GM18907 (cell line): ENCODE data around the gene LRSAM1.

Experiments used
- ATAC-seq: cut with Tn5 transposase; IDR thresholded peaks from one replicate; pipeline ENCODE4 v1.9.1; 2021; ENCODE audit warnings: mild to moderate bottlenecking, moderate library complexity; ENCODE audit not compliant: unreplicated experiment

LRSAM1 gene

GRCh38 chr9:127495884-127496555 is 44.7 kb downstream of the LRSAM1 start:
- no peak for ATAC-seq

DNA sequence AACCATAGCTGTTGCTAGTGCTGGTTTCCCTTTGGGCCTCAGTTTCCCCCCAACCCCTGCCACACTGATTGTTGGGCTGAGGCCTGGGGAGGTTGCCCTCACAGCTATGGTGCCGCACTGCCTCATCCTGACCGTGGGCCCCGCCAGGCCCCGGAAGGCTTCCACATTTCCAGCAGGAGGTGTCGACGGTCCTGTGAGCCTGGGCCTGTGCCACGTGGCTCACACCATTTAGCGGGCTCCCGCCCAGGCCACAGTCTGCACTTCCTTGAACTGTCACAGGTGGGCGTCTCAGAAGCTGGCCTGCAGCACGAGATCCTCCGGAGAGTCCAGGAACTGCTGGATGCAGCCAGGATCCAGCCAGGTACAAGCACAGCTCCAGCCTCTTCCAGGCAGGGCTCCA is 45.7 kb downstream of the LRSAM1 start:
- ATAC-seq, result no peak

DNA sequence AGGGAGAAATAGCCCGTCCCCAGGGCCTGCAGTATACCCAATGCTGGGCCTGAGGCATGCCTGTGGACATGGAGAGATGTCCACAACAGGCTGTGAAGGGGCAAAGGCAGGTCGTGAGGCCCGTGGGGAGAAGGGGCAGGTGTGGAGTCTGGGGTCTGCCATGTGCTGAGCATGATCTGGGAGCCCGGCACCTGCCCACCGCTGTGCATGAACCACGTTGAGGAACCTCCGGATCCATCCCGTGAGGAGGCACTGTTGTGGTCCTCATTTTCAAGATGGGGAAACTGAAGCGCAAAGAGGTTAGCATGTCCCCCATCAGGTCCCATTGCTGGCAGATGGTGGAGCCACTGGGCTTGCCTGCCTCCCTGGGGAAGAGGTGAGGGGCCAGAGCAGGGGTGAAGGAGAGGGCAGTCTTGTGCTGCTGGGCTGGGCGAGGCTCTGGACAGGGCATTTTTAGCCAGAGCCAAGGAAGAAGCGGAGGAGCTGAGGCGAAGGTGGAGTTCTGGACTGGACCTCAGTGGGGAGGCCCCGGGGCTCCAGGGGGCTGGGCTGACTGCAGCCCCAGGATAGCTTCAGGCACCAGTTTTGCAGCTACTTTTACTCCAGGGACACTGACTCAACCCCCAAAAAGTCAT is 46.5 kb downstream of the LRSAM1 start:
- ATAC-seq, result no peak

DNA sequence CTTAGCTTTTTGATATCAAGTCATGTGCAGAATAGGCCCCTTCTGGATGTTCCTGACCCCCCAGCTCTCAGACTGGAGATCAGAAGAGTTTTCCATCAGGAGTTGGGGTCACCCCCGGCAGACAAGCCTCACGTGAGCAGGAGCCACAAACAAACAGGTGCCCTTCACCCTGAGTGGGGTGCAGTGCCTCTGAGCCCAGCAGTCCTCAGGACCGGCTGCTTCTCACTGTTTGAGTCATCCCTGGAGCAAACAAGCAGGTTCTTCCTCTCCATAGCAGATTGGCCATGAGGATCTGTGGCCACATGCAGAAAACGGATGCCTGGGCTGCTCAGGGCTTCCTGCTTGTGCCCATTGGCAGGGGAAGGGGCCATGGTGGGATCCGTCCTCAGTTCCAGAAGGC is 47.0 kb downstream of the LRSAM1 start:
- ATAC-seq, result no peak

DNA sequence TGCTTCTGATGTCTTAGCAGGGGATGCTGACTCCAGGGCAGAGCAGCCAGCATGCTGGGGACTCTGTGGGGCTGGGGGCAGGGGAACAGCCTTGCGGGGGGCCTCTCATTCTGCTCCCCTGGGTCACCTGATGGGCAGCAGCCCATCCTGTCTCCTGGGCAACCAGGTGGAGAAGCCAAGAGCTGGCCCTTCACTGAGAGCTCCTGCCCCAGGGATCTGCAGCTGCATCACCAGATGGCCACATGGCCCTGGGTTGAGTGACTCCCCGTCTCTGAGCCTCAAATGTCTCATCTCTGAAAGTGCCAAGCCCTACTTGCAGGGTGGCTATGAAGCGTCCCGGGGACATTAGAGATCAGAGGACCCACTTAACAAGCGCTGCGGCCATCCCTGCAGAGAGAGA is 49.1 kb downstream of the LRSAM1 start:
- no peak for ATAC-seq

DNA sequence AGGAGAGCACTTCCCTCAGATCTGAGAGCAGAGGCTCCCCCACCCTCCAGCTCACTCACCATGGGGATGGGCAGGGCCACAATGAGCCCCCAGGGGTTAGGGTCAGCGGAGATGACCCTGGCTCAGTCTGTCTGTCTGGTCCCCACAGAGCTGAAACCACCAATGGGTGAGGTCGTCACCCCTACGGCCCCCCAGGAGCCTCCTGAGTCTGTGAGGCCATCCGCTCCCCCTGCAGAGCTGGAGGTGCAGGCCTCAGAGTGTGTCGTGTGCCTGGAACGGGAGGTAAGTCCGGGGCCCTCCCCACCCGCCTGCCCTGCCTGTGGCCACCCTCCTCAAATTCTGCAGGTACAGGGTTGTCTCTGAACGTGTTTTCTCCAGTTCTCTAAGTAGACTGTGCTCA is 49.6 kb downstream of the LRSAM1 start:
- no peak for ATAC-seq

GRCh38 chr9:127501821-127502343 is 50.6 kb downstream of the LRSAM1 start:
- ATAC-seq, result no peak

DNA sequence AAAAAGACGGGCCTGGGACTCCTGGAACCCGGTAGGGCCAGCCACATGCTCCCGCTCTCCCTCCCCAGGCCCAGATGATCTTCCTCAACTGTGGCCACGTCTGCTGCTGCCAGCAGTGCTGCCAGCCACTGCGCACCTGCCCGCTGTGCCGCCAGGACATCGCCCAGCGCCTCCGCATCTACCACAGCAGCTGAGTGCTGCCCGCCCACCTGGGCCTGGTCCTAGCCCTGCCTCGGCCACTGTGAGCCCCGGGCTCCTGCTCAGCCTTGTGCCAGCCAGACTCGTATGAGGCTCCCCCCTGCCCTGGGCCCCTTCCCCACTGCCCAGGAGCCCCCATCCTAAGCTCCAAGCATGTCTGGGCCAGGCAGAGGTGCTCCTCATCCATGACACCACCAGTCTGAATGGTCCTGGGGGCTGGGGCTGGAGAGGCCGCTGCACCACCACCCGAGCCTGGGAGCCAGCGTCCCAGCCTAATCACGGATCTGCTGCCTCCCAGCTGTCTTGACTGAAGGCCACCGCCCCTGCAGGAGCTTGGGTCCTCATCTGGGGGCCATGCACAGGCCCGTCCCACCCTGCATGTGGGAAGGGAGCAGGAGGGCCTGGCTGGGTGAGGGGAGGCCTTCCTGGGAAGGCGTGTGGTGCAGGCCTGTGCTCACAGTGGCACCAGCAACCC is 51.5 kb downstream of the LRSAM1 start:
- ATAC-seq, result no peak

DNA sequence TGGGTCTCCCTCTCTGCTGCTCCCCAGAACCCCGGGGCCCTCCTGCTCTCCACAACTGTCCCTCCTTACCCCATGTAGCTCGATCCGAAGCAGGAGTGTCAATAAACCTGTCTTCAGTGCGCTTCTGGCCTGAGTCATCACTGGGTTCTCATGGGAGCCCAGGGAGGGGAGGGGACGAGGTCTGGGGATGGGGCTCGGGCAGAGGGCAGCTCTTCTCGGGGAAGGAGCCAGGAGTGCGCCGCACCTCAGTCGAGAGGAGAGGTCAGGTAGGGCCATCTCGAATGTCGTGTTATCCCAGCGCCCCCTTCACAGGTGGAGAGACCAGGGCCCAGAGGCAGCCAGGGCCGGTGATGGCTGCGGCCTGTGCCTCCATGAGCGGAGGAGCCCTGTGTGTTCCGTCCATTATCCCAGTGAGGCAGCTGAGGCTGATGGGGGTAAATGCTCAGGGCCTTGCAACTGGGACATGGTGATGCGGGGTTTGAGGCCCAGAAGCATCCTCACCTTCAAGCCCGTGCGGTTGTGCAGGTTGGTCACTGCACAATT is 52.1 kb downstream of the LRSAM1 start:
- ATAC-seq, result no peak

DNA sequence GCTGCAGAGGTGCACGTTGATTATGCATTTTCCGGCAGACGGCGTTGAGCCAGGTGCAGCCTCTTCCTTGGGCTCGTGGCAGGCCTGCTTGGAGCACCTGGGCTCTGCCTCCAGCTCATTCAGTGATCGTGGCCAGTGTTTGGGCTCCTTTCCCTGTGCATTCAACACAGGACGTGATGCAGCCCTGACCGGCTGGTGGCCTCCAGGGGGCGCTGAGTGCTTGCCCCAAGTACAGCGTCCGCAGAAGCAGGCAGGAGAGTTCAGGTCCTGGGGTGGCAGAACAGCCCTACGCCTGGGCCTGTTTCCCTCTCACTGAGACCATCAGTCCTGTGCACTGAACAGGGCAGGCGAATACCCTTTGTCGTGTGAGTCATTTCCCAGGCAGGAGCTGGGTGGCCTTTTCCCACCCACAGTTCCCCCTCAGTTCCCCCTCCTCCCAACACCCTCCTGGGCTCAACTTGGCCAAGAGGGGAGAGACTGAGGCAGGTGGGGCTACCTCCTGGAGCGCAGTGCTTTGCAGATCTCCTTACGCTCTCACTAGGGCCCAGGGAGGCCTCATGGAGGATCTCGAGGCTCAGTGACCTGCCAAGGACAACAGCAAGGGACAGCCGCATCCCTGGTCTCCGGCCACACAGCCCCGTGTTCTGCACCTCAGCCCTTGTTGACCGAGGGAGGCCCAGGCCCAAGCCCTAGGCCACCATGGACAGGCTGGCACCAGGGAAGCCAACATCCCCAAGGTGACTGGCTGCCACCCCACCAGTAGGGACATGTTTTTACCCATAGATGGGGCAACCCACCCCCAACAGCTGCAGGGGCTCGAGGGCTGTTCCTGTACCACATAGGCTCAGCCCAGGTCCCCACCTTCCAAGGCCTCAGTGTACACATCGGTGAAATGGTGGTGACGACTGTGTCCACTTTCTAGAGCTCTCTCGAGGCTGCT is 52.9 kb downstream of the LRSAM1 start:
- ATAC-seq, result no peak

- no peak for ATAC-seq
Measured at GRCh38 chr9:127504887-127505251, 53.6 kb downstream of the LRSAM1 start.

DNA sequence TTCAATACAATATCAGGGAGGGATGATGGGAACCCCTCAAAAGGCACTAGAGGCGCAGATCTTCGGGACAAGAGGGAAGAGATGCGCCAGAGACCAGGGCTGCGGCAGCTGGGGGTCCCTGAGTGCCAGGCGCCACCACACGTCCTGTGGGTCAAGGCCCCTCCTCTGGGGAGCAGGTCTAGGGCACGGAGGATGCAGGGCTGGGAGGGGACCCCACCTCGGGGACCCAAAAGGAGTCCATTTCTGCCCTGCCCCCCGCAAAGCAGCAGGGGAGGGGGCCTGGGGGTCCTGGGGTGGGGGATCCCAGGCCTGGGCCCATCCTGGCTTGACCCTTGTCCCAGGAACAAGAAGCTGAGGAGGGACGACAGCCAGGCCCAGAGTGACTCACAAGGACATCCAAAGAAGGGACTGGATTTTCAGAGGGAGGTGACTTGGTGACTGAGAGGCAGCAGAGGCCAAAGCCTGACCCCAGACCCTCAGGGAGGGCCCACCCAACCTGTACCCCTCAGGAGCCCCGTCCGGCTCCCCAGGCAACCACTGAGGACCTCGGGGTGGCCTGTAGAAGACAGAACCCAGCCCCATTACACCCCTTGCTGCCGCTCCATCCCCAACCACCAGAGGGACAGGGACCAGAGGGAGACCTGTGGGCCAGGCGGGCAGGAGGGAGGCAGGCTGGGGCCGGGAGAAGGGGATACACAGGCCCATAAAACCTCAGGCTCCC is 54.2 kb downstream of the LRSAM1 start:
- ATAC-seq, result no peak

GRCh38 chr9:127506117-127506813 is 55.0 kb downstream of the LRSAM1 start:
- no peak for ATAC-seq

- ATAC-seq, result no peak
Measured at GRCh38 chr9:127506814-127507750, 55.8 kb downstream of the LRSAM1 start.

DNA sequence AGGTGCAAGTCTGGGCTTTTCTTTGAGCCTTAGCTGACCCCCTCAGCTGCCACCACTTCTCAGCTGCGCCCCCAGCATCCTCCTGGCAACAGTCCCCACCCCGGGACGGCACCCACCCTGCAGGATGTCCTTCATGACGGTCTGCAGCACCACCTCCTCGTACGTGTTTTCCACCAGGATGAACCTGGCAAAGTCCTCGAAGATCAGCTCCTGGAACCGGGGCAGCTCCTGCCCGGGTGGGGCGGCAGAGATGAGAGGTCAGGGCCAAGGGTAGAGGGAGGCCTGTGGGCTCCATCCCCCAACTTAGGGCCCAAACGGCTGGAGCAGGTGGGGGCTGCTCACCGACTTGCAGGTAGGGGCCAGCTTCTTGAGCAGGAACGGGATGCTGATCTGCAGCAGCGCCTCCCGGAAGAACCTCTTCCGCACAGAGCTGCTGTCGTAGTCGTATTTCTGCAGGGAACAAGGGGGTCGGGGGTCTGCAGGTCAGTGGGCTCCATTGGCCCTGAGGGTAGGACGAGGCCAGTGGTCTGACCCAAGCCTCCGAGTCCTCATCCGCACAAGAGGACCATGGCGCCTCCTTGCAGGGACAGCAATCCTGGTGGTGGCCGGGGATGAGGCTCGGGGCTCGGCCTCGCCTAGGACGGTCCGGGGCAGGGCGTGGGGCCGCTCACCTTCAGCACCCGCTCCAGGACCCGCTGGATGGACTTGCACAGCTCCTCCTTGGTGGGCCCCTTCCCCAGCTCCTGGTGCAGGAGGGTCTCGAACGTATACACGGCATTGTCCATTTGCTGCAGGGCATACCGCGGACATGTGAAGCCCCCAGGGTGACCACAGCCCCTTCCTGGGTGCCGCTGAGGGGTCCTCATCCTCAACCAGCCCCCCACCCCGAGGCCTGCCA is 56.7 kb downstream of the LRSAM1 start:
- ATAC-seq, result no peak

GRCh38 chr9:127508901-127509260 is 57.6 kb downstream of the LRSAM1 start:
- no peak for ATAC-seq

- no peak for ATAC-seq
Measured at GRCh38 chr9:127509261-127509954, 58.1 kb downstream of the LRSAM1 start.
